G401 (cell line): Measurements from ENCODE around the gene IL21R. TPM values are rescaled to one million over a fixed set of nuclear protein-coding genes. Genes with fewer than 3 reads are reported as not detected.

ENCODE experiments used
- DNase-seq: peaks from one replicate; pipeline ENCODE4 v3.0.0-alpha.2; 2015; ENCODE audit warnings: low spot score
- in situ Hi-C: cut with HindIII; loops from 2 replicates; pipeline ENCODE4 v1.10.0; 2016; ENCODE audit warnings: low sequenced_read_pairs, mixed read lengths
- total RNA-seq: library from RNA; depleted of rRNA; stranded (reverse); fragments of >200 nt; shearing (Covaris generic); gene quantifications from 2 replicates; pipeline ENCODE4 v1.2.3, GENCODE V29; 2014; rRNA removed

Gene IL21R
- 0.18 TPM in 1 of 2 replicates, not detected in the other for total RNA-seq

GRCh38 chr16:27401768-27402568 is at the start of gene IL21R:
IL21R (plus strand) TSS chr16:27402174; CDS start chr16:27430072, 27,898 bp downstream.
- no peak for DNase-seq
- in situ Hi-C loops: no loop called here

DNA sequence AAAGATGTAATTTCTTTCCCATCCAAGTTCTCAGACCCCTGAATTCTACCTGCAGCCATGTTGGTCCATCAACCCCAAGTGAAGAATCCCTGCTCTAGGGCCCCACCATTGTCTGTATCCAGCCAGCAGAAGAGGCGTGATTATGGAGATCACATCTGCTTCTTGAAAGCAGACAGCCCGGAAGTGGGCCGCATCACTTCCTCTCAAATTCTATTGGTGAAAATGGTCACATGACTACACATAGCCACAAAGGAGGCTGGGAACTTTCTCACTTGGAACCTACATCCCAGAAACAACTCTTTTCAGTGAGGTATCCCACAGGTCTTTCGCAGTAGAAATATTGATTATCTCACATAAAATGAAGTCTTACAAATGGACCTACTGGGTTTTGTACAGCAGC is 48.1 kb upstream of the IL21R start:
- in situ Hi-C loops: no loop called here
- DNase-seq: no peak

GRCh38 chr16:27355610-27356009 is 46.4 kb upstream of the IL21R start:
- in situ Hi-C loops: no loop called here
- DNase-seq: no peak

DNA sequence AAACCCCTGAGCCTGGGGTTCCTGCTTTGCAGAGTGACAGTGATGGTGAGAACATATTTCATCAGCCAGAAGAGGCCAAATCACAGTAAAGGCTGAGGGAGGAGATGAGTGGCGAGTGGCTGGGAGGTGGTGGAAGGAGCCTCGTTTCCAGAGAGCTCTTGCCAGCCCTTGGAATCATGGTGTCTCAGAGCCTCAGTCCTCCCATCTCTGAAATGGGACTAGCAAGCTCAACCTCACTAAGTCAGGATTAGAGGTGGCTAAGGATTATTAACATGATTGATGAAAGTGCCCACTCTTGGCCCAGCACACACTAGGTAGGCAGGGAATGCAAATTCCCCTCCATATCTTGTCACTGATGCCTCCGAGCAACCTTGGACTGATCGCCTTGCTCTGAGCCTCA is 45.2 kb upstream of the IL21R start:
- no peak for DNase-seq
- in situ Hi-C loops: no loop called here

GRCh38 chr16:27359051-27359450 is 42.9 kb upstream of the IL21R start:
- DNase-seq: no peak
- in situ Hi-C loops: no loop called here

DNA sequence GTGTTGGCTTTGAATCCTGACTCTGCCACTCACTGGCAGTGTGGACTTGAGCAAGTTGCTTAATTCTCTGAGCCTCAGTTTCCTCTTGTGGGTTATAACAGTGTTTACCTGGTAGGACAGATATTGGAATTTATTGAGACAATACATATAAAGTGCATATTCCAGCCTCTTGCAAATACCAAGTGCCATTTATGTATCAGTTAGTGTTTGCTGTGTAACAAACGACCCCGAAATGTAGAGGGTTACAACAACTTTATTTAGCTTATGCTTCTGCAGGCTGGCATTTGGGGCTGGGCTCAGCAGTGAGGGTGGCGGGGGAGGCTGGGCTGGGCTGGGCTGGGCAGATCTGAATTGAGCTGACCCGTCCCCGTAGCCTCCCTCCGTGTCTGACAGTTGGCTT is 42.4 kb upstream of the IL21R start:
- in situ Hi-C loops: no loop called here

GRCh38 chr16:27361987-27362386 is 40.0 kb upstream of the IL21R start:
- DNase-seq: no peak
- in situ Hi-C loops: no loop called here

More for the DNA sequence above, 42.4 kb upstream of the IL21R start:
- DNase-seq: no peak

DNA sequence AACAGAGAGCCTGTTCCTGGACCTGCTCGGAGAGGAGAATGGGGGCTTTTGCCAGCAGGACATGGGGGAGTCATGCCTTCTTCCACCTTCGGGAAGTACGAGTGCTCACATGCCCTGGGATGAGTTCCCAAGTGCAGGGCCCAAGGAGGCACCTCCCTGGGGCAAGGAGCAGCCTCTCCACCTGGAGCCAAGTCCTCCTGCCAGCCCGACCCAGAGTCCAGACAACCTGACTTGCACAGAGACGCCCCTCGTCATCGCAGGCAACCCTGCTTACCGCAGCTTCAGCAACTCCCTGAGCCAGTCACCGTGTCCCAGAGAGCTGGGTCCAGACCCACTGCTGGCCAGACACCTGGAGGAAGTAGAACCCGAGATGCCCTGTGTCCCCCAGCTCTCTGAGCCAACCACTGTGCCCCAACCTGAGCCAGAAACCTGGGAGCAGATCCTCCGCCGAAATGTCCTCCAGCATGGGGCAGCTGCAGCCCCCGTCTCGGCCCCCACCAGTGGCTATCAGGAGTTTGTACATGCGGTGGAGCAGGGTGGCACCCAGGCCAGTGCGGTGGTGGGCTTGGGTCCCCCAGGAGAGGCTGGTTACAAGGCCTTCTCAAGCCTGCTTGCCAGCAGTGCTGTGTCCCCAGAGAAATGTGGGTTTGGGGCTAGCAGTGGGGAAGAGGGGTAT is 39.3 kb upstream of the IL21R start:
- DNase-seq: no peak
- in situ Hi-C loops: no loop called here

- in situ Hi-C loops: no loop called here
- DNase-seq: no peak
Measured at GRCh38 chr16:27363246-27363632, 38.7 kb upstream of the IL21R start.

DNA sequence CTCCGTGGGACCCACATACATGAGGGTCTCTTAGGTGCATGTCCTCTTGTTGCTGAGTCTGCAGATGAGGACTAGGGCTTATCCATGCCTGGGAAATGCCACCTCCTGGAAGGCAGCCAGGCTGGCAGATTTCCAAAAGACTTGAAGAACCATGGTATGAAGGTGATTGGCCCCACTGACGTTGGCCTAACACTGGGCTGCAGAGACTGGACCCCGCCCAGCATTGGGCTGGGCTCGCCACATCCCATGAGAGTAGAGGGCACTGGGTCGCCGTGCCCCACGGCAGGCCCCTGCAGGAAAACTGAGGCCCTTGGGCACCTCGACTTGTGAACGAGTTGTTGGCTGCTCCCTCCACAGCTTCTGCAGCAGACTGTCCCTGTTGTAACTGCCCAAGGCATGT is 38.2 kb upstream of the IL21R start:
- in situ Hi-C loops: no loop called here
- DNase-seq: no peak

DNA sequence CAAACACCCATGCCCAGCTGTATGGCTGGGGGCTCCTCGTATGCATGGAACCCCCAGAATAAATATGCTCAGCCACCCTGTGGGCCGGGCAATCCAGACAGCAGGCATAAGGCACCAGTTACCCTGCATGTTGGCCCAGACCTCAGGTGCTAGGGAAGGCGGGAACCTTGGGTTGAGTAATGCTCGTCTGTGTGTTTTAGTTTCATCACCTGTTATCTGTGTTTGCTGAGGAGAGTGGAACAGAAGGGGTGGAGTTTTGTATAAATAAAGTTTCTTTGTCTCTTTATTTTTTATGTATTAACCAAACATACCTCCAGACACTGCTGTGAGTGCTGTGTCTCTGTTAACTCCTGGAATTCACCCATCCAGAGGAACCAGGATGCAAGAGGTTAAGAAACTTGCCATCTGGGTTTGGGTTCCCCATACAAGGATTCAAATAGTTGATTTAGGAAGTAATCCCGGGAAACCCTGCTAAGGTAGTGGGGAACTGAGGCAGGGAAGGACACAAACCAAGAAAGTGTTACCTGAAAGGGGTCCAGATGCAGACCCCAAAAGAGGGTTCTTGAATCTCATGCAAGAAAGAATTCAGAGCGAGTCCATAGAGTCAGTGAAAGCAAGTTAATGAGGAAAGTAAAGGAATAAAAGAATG is 37.4 kb upstream of the IL21R start:
- no peak for DNase-seq
- in situ Hi-C loops: no loop called here

GRCh38 chr16:27365142-27366089 is 36.6 kb upstream of the IL21R start:
- in situ Hi-C loops: no loop called here
- DNase-seq: no peak

DNA sequence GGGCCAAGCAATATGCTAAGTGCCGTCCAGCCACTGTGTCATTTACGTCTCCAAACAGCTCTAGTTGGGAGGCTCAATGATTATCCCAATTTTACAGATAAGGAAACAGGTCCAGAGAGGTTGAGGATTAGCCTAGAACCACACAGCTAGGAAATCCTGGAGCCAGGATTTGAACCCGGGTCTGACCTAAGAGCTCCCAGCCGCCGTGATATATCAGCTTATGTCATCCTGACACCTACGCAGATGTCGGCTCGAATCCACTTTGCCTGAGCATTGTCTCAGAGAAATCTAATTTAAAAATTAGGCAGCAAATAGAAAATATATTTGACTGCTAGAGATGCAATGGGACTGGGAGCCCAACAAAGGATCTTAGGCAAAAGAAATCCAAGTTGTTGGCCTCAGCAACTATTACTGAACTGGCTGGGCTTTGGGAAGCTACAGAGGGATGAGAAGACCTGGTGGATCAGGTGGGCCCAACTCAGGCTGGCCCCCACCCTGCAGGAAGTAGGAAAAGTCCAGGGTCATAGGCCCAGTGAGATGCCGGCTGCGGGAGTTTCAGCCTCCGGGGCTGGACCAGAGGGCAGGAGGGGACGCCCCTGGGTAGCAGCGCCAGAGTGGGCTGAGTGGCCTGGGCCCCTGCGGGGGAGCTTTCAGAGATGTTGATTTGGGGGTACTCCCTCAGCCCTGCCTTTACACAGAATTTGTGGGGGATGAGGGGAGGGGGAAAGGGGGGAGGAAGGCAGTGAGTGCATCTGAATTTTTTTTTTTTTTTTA is 35.1 kb upstream of the IL21R start:
- in situ Hi-C loops: no loop called here
- DNase-seq: no peak

GRCh38 chr16:27367461-27368357 is 34.3 kb upstream of the IL21R start:
- peak; percentile 56 for DNase-seq
- in situ Hi-C loops: no loop called here

DNA sequence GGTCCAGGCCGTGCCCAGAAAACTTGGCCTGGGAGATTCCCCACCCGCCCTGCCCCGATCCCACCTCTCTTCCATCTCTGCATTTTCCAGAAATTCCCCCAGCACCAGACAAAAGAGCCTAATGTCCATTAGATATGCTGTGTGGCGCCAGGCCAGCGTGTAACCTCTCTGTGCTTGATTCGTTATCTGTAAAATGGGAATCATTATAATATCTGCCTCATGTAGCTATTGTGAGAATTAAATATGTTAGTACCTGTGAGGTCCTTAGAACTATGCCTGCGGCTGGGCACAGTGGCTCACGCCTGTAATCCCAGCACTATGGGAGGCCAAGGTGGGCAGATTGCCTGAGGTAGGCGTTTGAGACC is 33.6 kb upstream of the IL21R start:
- in situ Hi-C loops: no loop called here
- DNase-seq: no peak

- in situ Hi-C loops: no loop called here
- no peak for DNase-seq
Measured at GRCh38 chr16:27369806-27370205, 32.2 kb upstream of the IL21R start.

DNA sequence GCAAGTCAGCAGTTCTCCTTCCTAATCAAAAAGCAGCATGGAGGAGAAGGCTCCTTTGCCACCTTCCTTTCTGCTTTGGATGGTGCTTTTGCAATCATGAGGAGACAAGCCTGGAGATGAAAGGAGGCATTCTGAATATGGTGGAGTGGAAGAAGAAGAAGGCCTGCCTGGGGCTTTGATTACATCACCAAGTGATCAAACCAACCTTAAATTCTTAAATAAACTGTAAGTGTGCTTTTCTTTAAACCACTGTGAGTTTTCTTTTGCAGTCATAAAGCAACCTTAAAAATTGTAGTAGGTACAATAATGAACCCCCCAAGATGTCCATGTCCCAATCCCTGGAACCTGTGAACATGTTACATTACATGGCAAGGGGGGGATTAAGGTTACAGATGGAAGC is 31.7 kb upstream of the IL21R start:
- DNase-seq: no peak
- in situ Hi-C loops: no loop called here

DNA sequence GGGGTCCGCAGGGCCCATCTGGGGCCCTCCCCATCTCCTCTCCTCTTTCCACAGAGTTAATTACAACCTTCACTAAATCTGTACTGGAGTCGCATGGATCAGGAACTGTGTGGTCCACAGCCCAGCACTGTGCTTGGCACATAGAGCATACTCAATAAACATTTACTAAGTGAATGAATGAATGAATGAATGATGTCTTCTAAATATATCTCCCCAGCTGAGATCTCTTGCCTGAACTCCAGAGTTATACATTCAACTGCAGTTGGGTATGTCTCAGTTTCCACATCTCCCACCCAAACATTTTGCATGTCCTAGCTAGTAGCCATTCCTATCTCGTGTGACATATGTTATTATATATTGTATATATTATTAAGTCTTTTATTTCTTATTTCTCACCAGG is 28.7 kb upstream of the IL21R start:
- in situ Hi-C loops: no loop called here
- DNase-seq: no peak
